A549 treated with CpdA at 1 μM for 4 hours (cell line): ENCODE results near the gene PPP1R13L. TPM values are rescaled to one million over a fixed set of nuclear protein-coding genes. Genes with fewer than 3 reads are reported as not detected.

Experiments used
- total RNA-seq: library from RNA; stranded (reverse); fragments of 200-300 nt; extraction: Qiagen RNA extraction; gene quantifications from 5 replicates; pipeline ENCODE4 v1.2.3, GENCODE V29; 2022; ENCODE audit warnings: low read depth

Gene PPP1R13L
- total RNA-seq = 22.3 to 33.2 TPM (median 26.9 TPM) in 5 replicates

GRCh38 chr19:45404557-45405434 lies at the start of gene PPP1R13L:
TSS of gene PPP1R13L (minus strand) at chr19:45405069. CDS start at chr19:45398318, 6,751 bp downstream.

GRCh38 chr19:45423589-45424190 lies 18.8 kb upstream of the PPP1R13L start, which contains the start of gene ERCC1:
TSS of gene ERCC1 (minus strand) at chr19:45423917. CDS start at chr19:45423374, 543 bp downstream.

GRCh38 chr19:45406226-45407090 lies 1.6 kb upstream of the PPP1R13L start, which contains the start of gene POLR1G:
TSS of gene POLR1G (plus strand) at chr19:45406644. CDS start at chr19:45406697, 53 bp downstream.

GRCh38 chr19:45370410-45371204 lies 34.3 kb downstream of the PPP1R13L start, which contains the start of gene ERCC2:
TSS of gene ERCC2 (minus strand) at chr19:45370573. CDS start at chr19:45370540, 33 bp downstream.

GRCh38 chr19:45340232-45340898 lies 64.5 kb downstream of the PPP1R13L start, which contains the start of gene KLC3:
TSS of gene KLC3 (plus strand) at chr19:45340750. CDS start at chr19:45345542, 4,792 bp downstream.

Other genes starting within 250 kb of the PPP1R13L start
- 0.06 to 0.13 TPM (median 0.08 TPM) in 5 replicates for gene NKPD1, start 244.1 kb downstream of the PPP1R13L start, total RNA-seq
- gene TRAPPC6A, start 226.8 kb downstream of the PPP1R13L start, total RNA-seq = 32.8 to 43.4 TPM (median 42.7 TPM) in 5 replicates
- gene BLOC1S3, start 226.3 kb downstream of the PPP1R13L start, total RNA-seq = 10.3 to 15.3 TPM (median 12.8 TPM) in 5 replicates
- gene EXOC3L2, start 159.7 kb downstream of the PPP1R13L start, total RNA-seq = 0.78 to 1.4 TPM (median 1.2 TPM) in 5 replicates
- 5.4 to 7.9 TPM (median 7.7 TPM) in 5 replicates for gene MARK4, start 153.8 kb downstream of the PPP1R13L start, total RNA-seq
- not detected in 5 replicates for gene CKM, start 82.2 kb downstream of the PPP1R13L start, total RNA-seq
- gene KLC3, start 64.3 kb downstream of the PPP1R13L start, total RNA-seq = 0.53 to 0.78 TPM (median 0.72 TPM) in 5 replicates
- gene ERCC2, start 34.5 kb downstream of the PPP1R13L start, total RNA-seq = 10.3 to 14.6 TPM (median 12.0 TPM) in 5 replicates
- 43.7 to 53.6 TPM (median 44.4 TPM) in 5 replicates for gene POLR1G, start 1.6 kb upstream of the PPP1R13L start, total RNA-seq
- 126 to 160 TPM (median 149 TPM) in 5 replicates for gene ERCC1, start 18.8 kb upstream of the PPP1R13L start, total RNA-seq
- 13.4 to 19.5 TPM (median 15.8 TPM) in 5 replicates for gene FOSB, start 62.9 kb upstream of the PPP1R13L start, total RNA-seq
- gene RTN2, start 92.0 kb upstream of the PPP1R13L start, total RNA-seq = 8.0 to 12.5 TPM (median 9.8 TPM) in 5 replicates
- gene PPM1N, start 93.4 kb upstream of the PPP1R13L start, total RNA-seq = 6.5 to 8.5 TPM (median 7.4 TPM) in 5 replicates
- 109 to 126 TPM (median 118 TPM) in 5 replicates for gene VASP, start 102.4 kb upstream of the PPP1R13L start, total RNA-seq
- gene OPA3, start 179.7 kb upstream of the PPP1R13L start, total RNA-seq = 11.5 to 17.3 TPM (median 17.0 TPM) in 5 replicates
- 0.13 to 0.38 TPM (median 0.22 TPM) in 5 replicates for gene GPR4, start 197.1 kb upstream of the PPP1R13L start, total RNA-seq
- gene EML2, start 234.3 kb upstream of the PPP1R13L start, total RNA-seq = 22.4 to 30.1 TPM (median 25.4 TPM) in 5 replicates